Placental epithelial cell (primary cell): ENCODE measurements around the gene C22orf31. TPM values are rescaled to one million over a fixed set of nuclear protein-coding genes. Genes with fewer than 3 reads are reported as not detected.

ENCODE experiments used
- total RNA-seq: library from RNA; depleted of rRNA; stranded (reverse); fragments of >200 nt; gene quantifications from 2 replicates; pipeline ENCODE4 v1.2.3, GENCODE V29; 2012

Gene C22orf31
- total RNA-seq: 0.39 TPM in 1 of 2 replicates, not detected in the other

GRCh38 chr22:29061773-29062172 is at the start of gene C22orf31:
TSS of gene C22orf31 (minus strand) at chr22:29061831. CDS start at chr22:29061792, 39 bp downstream.

GRCh38 chr22:29072979-29073617 is 11.5 kb upstream of the C22orf31 start, which contains the start of gene KREMEN1:
TSS of gene KREMEN1 (plus strand) at chr22:29073035. CDS start at chr22:29073131, 96 bp downstream.

Other genes starting within 250 kb of the C22orf31 start
- gene ZNRF3, start 178.3 kb downstream of the C22orf31 start, total RNA-seq: 4.7 and 5.9 TPM in 2 replicates
- 18.9 and 24.3 TPM in 2 replicates for gene KREMEN1, start 11.2 kb upstream of the C22orf31 start, total RNA-seq
- 0.54 and 3.5 TPM in 2 replicates for gene EMID1, start 144.1 kb upstream of the C22orf31 start, total RNA-seq
- gene RHBDD3, start 206.2 kb upstream of the C22orf31 start, total RNA-seq: 27.7 and 27.9 TPM in 2 replicates
- 133 and 241 TPM in 2 replicates for gene EWSR1, start 206.4 kb upstream of the C22orf31 start, total RNA-seq
- gene GAS2L1, start 244.8 kb upstream of the C22orf31 start, total RNA-seq: 16.1 and 17.5 TPM in 2 replicates